Measurements from ENCODE around the gene COL19A1.

Gene COL19A1

DNA sequence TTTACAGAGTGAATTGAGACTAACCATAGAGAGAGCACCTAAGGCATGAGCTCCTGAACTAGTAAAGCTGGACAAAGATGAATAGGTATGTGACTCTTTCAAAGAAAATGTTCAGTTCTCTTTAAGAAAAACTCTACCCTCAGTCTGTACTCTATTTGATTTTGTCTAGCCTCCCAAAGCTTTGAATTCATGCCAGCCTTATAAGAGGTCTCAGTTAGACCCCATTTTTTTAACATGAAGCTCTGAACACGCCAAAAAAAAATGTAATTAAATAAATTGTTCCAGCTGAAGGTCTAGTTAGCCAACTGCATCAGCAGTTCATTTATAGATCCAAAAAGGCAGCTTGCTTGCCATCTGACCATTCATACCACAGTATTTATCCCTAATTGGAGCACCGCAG, 365.0 kb downstream of the COL19A1 start:
- no peak for DNase-seq (ENCODE audit: low spot score)

DNA sequence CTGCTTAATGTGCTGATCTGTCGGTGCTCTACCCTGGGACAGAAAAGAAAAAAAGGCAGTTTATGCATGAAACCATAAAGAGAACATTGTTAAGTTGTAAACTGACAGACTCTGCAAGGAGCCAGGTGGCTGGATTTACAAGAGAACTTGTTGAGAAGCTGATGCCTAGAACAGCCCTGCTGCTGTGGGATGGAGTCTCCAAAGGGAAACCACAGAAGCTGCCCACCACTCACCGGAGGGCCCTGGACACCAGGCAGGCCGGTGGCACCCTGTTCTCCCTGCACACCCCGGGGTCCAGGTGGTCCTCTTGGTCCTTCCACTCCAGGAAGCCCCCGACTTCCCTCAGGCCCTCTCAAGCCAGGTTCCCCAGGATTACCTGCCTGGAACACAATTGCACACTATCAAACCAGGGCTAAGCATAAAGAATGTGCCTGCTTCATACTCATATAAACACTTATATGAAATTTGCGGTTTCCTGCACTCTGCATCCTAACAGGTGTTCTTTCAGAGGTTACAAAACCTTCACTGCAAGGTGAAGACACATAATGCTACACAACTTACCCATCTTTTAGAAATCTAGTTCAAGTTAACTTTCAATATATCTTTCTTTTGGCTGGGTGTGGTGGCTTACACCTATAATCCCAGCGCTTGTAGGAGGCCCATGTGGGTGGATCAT, 368.3 kb downstream of the COL19A1 start:
- no peak for DNase-seq (ENCODE audit: low spot score)

DNA sequence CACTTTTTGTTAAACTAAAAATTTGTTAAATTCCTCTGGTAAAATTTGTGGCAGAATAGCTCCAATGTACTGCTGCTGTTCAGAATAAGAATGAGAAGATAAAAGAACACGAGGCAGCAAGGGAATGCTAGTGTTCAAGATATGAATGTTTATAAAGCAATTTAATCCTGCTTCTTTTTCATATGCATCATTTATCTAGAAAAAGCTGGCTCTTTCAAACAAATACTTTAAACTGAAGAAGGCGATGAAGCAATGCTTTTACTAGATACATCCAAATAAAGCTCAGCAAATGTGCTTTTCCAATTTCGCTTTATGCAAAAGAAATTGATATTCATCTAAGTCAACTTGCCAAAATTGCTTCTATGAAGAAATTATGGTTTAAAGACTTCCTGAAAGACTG, 370.0 kb downstream of the COL19A1 start:
- DNase-seq (ENCODE audit: low spot score) = no peak

DNA sequence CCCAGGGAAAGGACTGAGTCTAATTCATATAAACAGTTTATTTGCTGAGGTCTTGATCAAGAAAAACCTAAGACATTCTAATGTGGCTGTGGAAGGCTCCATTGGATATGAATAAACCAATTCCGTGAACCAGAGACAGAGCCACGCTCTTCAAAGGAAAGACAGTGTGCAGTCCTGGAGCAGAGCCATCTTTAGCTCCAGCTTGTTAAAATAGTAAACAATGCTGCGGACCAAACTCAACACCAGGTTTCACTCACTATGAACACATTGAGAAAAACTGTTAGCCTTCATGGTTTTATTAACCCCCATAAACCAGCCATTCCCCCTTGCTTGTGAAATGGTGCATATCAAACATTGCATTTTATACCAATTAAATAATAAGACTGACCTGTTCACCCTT, 374.7 kb downstream of the COL19A1 start:
- DNase-seq (ENCODE audit: low spot score) = no peak

DNA sequence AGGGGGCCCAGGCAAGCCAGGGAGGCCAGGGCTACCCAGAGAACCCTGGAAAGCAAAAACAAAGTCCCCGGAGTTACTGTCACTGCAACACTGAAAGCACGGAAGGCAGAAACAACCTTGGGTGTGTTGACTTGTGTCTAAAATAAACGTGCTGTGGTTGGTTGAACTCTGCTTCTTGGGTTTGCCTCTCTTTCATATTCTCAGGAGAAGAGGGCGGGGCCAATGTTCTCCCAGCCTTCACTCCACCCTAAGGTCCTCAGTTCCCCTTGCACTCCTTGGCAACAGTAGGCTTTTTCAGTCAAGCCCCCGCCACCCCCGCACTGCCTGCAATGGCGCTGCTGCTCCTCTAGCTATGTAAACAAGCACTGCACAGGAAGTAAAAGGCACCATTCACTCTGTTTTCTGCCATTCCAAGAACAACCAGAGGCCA, 375.6 kb downstream of the COL19A1 start:
- DNase-seq (ENCODE audit: low spot score) = no peak

DNA sequence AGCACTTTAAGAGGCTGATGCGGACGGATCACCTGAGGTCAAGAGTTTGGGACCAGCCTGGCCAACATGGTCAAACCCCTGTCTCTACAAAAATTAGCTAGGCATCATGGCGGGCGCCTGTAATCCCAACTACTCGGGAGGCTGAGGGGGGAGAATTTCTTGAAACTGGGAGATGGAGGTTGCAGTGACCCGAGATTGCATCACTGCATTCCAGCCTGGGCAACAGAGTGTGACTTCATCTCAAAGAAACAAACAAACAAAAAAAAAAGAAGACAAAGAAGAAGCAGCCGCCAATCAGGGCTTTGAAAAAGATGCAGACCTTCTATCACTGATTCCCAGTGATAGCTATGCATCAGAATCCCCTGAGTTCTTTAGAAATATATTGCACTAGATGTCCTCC, 379.8 kb downstream of the COL19A1 start:
- DNase-seq (ENCODE audit: low spot score) = no peak

DNA sequence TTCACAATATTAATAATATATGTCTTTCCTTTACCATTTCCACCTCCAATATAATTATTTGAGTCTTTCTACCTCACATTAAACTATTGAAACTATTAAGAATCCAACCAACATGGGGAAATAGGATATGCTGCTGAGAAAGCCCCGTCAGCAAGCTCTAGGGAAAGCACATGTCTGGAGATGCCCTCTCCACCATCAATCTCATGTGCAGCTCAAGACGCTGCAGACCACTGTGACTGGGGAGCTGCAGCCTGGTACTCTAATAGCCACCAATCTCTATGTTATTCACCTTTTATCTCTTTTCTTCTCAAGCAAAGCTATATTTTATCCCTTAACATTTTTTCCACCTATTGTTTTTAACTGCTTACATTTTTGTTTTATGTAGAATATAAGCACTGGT, 386.2 kb downstream of the COL19A1 start:
- DNase-seq (ENCODE audit: low spot score) = no peak

DNA sequence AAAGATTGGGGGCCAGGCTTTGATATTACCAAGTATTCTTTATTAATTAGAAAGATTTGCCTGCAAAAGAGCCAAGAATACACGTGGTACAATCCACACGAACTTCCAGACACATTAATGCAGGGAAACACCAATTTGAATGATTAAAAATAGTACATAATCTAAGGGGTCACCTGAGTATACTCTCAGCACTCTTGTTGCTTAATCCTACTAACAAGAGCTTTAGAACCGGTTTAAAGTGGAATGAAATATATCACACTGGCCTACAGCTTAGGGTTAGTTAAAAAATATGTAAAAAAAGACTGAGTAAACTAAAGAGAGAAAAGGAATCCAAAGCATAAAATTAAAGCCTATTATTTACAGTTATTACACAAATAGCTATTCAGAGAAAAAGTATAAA, 387.6 kb downstream of the COL19A1 start:
- no peak for DNase-seq (ENCODE audit: low spot score)

DNA sequence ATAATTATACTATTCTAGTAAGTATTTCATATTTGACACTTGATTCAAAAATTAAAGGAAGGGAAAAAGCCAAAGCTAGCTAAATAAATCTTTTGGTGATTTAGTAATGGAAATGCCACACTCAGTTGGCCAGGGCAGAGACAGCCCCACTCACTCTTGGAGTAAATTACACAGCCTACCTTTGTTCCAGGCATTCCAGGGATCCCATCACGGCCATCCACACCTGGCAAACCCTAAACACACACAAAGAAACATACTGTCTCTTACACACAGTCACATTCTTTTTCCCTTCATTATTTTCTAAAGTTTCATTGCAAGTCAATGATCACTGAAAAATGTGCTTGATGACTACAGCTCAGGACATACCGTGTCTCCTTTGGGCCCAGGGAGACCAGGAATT, 388.4 kb downstream of the COL19A1 start:
- DNase-seq (ENCODE audit: low spot score) = no peak

DNA sequence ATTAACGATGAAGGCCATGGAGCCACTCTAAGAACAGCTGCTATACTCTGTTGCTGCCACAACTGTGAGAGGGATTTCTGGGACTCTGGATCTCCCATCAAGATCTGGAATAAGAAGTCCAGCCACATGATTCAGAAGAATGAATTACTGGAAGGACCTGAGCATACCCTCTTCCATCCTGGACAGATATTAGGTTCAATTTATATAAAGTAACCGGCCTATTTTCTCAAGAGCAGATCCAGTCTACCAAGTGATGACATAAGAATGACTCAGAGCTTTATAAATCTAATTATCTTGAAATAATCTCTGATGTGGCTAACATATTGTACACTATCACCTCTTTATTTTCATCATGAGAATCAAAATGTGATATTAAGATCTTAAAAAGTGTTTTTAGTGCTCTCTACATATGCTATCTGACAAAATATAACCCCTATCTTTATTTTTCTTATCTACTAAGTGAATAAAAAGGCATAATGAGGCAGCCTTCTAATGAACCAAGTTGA, 391.5 kb downstream of the COL19A1 start:
- no peak for DNase-seq (ENCODE audit: low spot score)

DNA sequence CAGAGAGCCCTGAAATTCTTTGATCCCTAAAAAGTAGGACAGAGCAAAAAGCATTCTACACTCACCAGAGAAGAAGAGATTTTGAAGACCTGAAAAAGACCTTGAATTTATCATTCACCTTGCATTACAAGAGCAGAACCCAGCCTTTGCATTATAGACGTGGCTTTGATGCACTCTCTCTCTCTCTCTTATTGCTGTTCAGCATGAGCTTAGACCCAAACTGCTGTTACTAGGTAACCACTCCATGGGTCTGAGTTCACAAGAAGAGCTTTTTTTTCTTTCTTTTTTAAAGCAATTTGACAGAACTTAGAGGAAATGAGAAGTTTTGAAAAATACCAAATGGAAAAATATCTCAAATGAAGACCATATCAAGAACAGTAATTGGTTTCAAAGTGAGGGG, 392.1 kb downstream of the COL19A1 start:
- DNase-seq (ENCODE audit: low spot score) = no peak

All from LoVo (cell line).